Glutamatergic neuron (in vitro differentiated cells): Measurements from ENCODE around the gene ATP5PB. TPM values are rescaled to one million over a fixed set of nuclear protein-coding genes. Genes with fewer than 3 reads are reported as not detected.

ENCODE experiments used
- DNase-seq: peaks from one replicate; pipeline ENCODE4 v3.0.0; 2022
- H3K27ac Mint-ChIP-seq: one replicate; pipeline ENCODE4 v1.8.0; 2020; ENCODE audit warnings: mild to moderate bottlenecking, mixed read lengths, inconsistent platforms; ENCODE audit not compliant: unreplicated experiment
- H3K27me3 Mint-ChIP-seq: one replicate; pipeline ENCODE4 v1.8.0; 2020; ENCODE audit warnings: mild to moderate bottlenecking, moderate library complexity, mixed read lengths, inconsistent platforms; ENCODE audit not compliant: unreplicated experiment
- H3K36me3 Mint-ChIP-seq: one replicate; pipeline ENCODE4 v1.8.0; 2020; ENCODE audit warnings: mild to moderate bottlenecking, mixed read lengths, inconsistent platforms; ENCODE audit not compliant: unreplicated experiment
- H3K4me1 Mint-ChIP-seq: one replicate; pipeline ENCODE4 v1.8.0; 2020; ENCODE audit warnings: mild to moderate bottlenecking, low read depth, mixed read lengths, inconsistent platforms; ENCODE audit not compliant: unreplicated experiment
- H3K4me3 Mint-ChIP-seq: one replicate; pipeline ENCODE4 v1.8.0; 2020; ENCODE audit warnings: mild to moderate bottlenecking, mixed read lengths, inconsistent platforms; ENCODE audit not compliant: unreplicated experiment
- H3K9me3 Mint-ChIP-seq: one replicate; pipeline ENCODE4 v1.8.0; 2020; ENCODE audit warnings: mild to moderate bottlenecking, moderate library complexity, mixed read lengths, inconsistent platforms; ENCODE audit not compliant: unreplicated experiment
- CTCF ChIP-seq: fragments of 200-600 bp; sonication (generic); IDR thresholded peaks from one replicate; pipeline ENCODE4 v1.5.0; 2021; ENCODE audit not compliant: partially characterized antibody, unreplicated experiment
- total RNA-seq: library from RNA; stranded (reverse); fragmentation: NEBNext Ultra II Directional; extraction: Animal tissue kit (Norgen Biotek cat#: 25700); gene quantifications from one replicate; pipeline ENCODE4 v1.2.1, GENCODE V29; 2021; ENCODE audit not compliant: unreplicated experiment

The ATP5PB gene
- total RNA-seq, 1 donor from 2014 or later, result 272 TPM

- Mint-ChIP-seq H3K27ac (no peak overlapping the region), H3K27me3 (no peaks in the 10 kb centered on the region), H3K9me3 (no peaks in the 10 kb centered on the region), H3K4me3 (no peak overlapping the region), H3K4me1 (no peaks in the 10 kb centered on the region), H3K36me3 (no peaks in the 10 kb centered on the region)
- no peak for DNase-seq
- no peak for TF ChIP-seq CTCF
These were observed 42.9 kb upstream of the ATP5PB start for GRCh38 chr1:111406321-111406768.

GRCh38 chr1:111407301-111407700, 42.0 kb upstream of the ATP5PB start:
- TF ChIP-seq CTCF, result no peak
- no peak overlapping the region for H3K27ac Mint-ChIP-seq

GRCh38 chr1:111412839-111413238, 36.4 kb upstream of the ATP5PB start:
- no peaks in the 10 kb centered on the region for H3K36me3 Mint-ChIP-seq
- no peak overlapping the region for H3K27ac Mint-ChIP-seq
- no peaks in the 10 kb centered on the region for H3K4me1 Mint-ChIP-seq
- DNase-seq, result no peak
- H3K4me3 Mint-ChIP-seq, result no peak overlapping the region
- peaks cover 3% of the 10 kb centered on the region for H3K9me3 Mint-ChIP-seq
- no peak for TF ChIP-seq CTCF
- H3K27me3 Mint-ChIP-seq, result no peaks in the 10 kb centered on the region

More at GRCh38 chr1:111407301-111407700, 42.0 kb upstream of the ATP5PB start:
- no peaks in the 10 kb centered on the region for H3K36me3 Mint-ChIP-seq
- no peaks in the 10 kb centered on the region for H3K27me3 Mint-ChIP-seq
- no peaks in the 10 kb centered on the region for H3K4me1 Mint-ChIP-seq
- DNase-seq, result no peak
- H3K9me3 Mint-ChIP-seq, result no peaks in the 10 kb centered on the region
- no peak overlapping the region for H3K4me3 Mint-ChIP-seq

GRCh38 chr1:111414756-111415155, 34.5 kb upstream of the ATP5PB start:
- H3K9me3 Mint-ChIP-seq, result peaks cover 3% of the 10 kb centered on the region
- no peak overlapping the region for H3K27ac Mint-ChIP-seq
- no peaks in the 10 kb centered on the region for H3K27me3 Mint-ChIP-seq
- no peaks in the 10 kb centered on the region for H3K4me1 Mint-ChIP-seq
- no peaks in the 10 kb centered on the region for H3K36me3 Mint-ChIP-seq
- no peak overlapping the region for H3K4me3 Mint-ChIP-seq
- TF ChIP-seq CTCF, result no peak
- no peak for DNase-seq

- DNase-seq, result no peak
- H3K4me1 Mint-ChIP-seq, result no peaks in the 10 kb centered on the region
- TF ChIP-seq CTCF, result no peak
- no peak overlapping the region for H3K4me3 Mint-ChIP-seq
- H3K27ac Mint-ChIP-seq, result no peak overlapping the region
- no peaks in the 10 kb centered on the region for H3K36me3 Mint-ChIP-seq
- peaks cover 3% of the 10 kb centered on the region for H3K9me3 Mint-ChIP-seq
- H3K27me3 Mint-ChIP-seq, result no peaks in the 10 kb centered on the region
These were observed 33.8 kb upstream of the ATP5PB start for GRCh38 chr1:111415461-111415860.
